ENCODE data around the gene SBF2.

DNA sequence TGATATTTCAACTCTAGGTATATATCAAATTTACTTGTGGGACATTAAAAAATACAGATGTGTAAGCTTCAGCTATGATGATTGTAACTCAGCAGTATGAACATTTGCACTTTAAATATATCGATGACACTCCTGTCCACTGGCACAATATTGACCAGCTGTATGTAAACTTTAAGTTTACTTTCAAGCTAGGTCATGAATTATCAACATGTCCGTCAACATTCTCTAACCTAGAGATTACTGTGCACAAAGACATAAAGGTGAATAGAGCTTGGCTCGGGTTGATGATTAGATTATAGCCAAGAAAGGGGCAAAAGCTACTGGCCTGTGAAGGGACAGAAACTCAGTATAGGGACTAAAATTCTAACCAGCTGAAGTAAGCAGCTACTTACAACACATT, 343.6 kb downstream of the SBF2 start:
- TF ChIP-seq, protein P1, sequence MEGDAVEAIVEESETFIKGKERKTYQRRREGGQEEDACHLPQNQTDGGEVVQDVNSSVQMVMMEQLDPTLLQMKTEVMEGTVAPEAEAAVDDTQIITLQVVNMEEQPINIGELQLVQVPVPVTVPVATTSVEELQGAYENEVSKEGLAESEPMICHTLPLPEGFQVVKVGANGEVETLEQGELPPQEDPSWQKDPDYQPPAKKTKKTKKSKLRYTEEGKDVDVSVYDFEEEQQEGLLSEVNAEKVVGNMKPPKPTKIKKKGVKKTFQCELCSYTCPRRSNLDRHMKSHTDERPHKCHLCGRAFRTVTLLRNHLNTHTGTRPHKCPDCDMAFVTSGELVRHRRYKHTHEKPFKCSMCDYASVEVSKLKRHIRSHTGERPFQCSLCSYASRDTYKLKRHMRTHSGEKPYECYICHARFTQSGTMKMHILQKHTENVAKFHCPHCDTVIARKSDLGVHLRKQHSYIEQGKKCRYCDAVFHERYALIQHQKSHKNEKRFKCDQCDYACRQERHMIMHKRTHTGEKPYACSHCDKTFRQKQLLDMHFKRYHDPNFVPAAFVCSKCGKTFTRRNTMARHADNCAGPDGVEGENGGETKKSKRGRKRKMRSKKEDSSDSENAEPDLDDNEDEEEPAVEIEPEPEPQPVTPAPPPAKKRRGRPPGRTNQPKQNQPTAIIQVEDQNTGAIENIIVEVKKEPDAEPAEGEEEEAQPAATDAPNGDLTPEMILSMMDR (conservative IDR thresholded peaks at IDR 0.05): no peak
- no peak for TF ChIP-seq ZFX (IDR thresholded peaks at IDR 0.05)

All from C4-2B (cell line).